H9 (cell line): ENCODE results near the gene PPP2R3C. TPM values are rescaled to one million over a fixed set of nuclear protein-coding genes. Genes with fewer than 3 reads are reported as not detected.

Experiments used
- DNase-seq: peaks from one replicate; pipeline ENCODE4 v3.0.0-alpha.2; 2017
- H2AFZ ChIP-seq: one replicate; pipeline ENCODE4 v1.6.1; 2013; ENCODE audit warnings: mild to moderate bottlenecking, low read length, control low read depth, moderate library complexity
- H2AK5ac ChIP-seq: 2 replicates; pipeline ENCODE4 v1.6.1; 2013; ENCODE audit warnings: low read length, control low read depth, mixed read lengths; ENCODE audit not compliant: insufficient read length
- H2BK120ac ChIP-seq: one replicate; pipeline ENCODE4 v1.6.1; 2013; ENCODE audit warnings: low read depth, mild to moderate bottlenecking, low read length, control low read depth, inconsistent platforms; ENCODE audit not compliant: poor library complexity, severe bottlenecking
- H2BK12ac ChIP-seq: 2 replicates; pipeline ENCODE4 v1.6.1; 2013; ENCODE audit warnings: low read length, control low read depth, mixed read lengths, low read depth; ENCODE audit not compliant: insufficient read length
- H2BK15ac ChIP-seq: 2 replicates; pipeline ENCODE4 v1.6.1; 2013; ENCODE audit warnings: low read depth, low read length, control low read depth
- H2BK20ac ChIP-seq: one replicate; pipeline ENCODE4 v1.6.1; 2013; ENCODE audit warnings: low read depth, mild to moderate bottlenecking, low read length, control low read depth, inconsistent platforms; ENCODE audit not compliant: poor library complexity, severe bottlenecking
- H2BK5ac ChIP-seq: 2 replicates; pipeline ENCODE4 v1.6.1; 2013; ENCODE audit warnings: low read length, control low read depth, mixed read lengths; ENCODE audit not compliant: insufficient read length
- H3K14ac ChIP-seq: 2 replicates; pipeline ENCODE4 v1.6.1; 2013; ENCODE audit warnings: low read length, control low read depth; ENCODE audit not compliant: insufficient read depth
- H3K18ac ChIP-seq: 2 replicates; pipeline ENCODE4 v1.6.1; 2013; ENCODE audit warnings: low read depth, mild to moderate bottlenecking, mixed read lengths, low read length, control low read depth; ENCODE audit not compliant: insufficient read length
- H3K23ac ChIP-seq: 2 replicates; pipeline ENCODE4 v1.6.1; 2013; ENCODE audit warnings: low read length, control low read depth, mixed read lengths, low read depth; ENCODE audit not compliant: insufficient read length
- H3K23me2 ChIP-seq: 2 replicates; pipeline ENCODE4 v1.6.1; 2013; ENCODE audit warnings: low read depth, mild to moderate bottlenecking, mixed read lengths, low read length, control low read depth; ENCODE audit not compliant: insufficient read length, poor library complexity, severe bottlenecking
- H3K27ac ChIP-seq: 2 replicates; pipeline ENCODE4 v1.5.1; 2013; ENCODE audit warnings: low read length, control low read depth, mixed read lengths, low read depth; ENCODE audit not compliant: insufficient read length
- H3K27me3 ChIP-seq: 2 replicates; pipeline ENCODE4 v1.6.1; 2013; ENCODE audit warnings: low read length, control low read depth, inconsistent platforms; ENCODE audit not compliant: insufficient read depth
- H3K4ac ChIP-seq: 2 replicates; pipeline ENCODE4 v1.6.1; 2013; ENCODE audit warnings: low read depth, mild to moderate bottlenecking, control low read depth, inconsistent platforms, low read length, moderate library complexity
- H3K4me1 ChIP-seq: 2 replicates; pipeline ENCODE4 v1.6.1; 2013; ENCODE audit warnings: low read length, control low read depth, inconsistent platforms; ENCODE audit not compliant: insufficient read depth
- H3K4me2 ChIP-seq: 2 replicates; pipeline ENCODE4 v1.6.1; 2013; ENCODE audit warnings: low read length, control low read depth, mixed read lengths; ENCODE audit not compliant: insufficient read length, insufficient read depth
- H3K56ac ChIP-seq: 2 replicates; pipeline ENCODE4 v1.6.1; 2013; ENCODE audit warnings: low read depth, mild to moderate bottlenecking, mixed read lengths, low read length, control low read depth; ENCODE audit not compliant: insufficient read length
- H3K79me1 ChIP-seq: 2 replicates; pipeline ENCODE4 v1.6.1; 2013; ENCODE audit warnings: low read depth, mild to moderate bottlenecking, moderate library complexity, low read length, control low read depth, inconsistent platforms; ENCODE audit not compliant: insufficient read depth, poor library complexity, severe bottlenecking
- H3K79me2 ChIP-seq: 2 replicates; pipeline ENCODE4 v1.6.1; 2013; ENCODE audit warnings: low read length, control low read depth, inconsistent platforms; ENCODE audit not compliant: insufficient read depth
- H3K9ac ChIP-seq: 2 replicates; pipeline ENCODE4 v1.6.1; 2013; ENCODE audit warnings: low read length, control low read depth, mixed read lengths; ENCODE audit not compliant: insufficient read length; ENCODE audit errors: extremely low read depth
- H3K9me3 ChIP-seq: one replicate; pipeline ENCODE4 v1.6.1; 2013; ENCODE audit warnings: low read depth, low read length, inconsistent platforms; ENCODE audit not compliant: control insufficient read depth
- H3T11ph ChIP-seq: one replicate; pipeline ENCODE4 v1.6.1; 2013; ENCODE audit warnings: mild to moderate bottlenecking, low read length, control low read depth, inconsistent platforms
- H4K20me1 ChIP-seq: one replicate; pipeline ENCODE4 v1.6.1; 2013; ENCODE audit not compliant: control insufficient read depth, insufficient read length, insufficient read depth
- H4K5ac ChIP-seq: 2 replicates; pipeline ENCODE4 v1.6.1; 2013; ENCODE audit warnings: low read depth, mild to moderate bottlenecking, mixed read lengths, low read length, control low read depth; ENCODE audit not compliant: insufficient read length
- H4K8ac ChIP-seq: replicated peaks from 2 replicates; pipeline ENCODE4 v1.6.1; 2013; ENCODE audit warnings: low read length, control low read depth, mixed read lengths, low read depth; ENCODE audit not compliant: insufficient read length
- H4K91ac ChIP-seq: 2 replicates; pipeline ENCODE4 v1.6.1; 2013; ENCODE audit warnings: low read depth, mild to moderate bottlenecking, moderate library complexity, mixed read lengths, low read length, control low read depth; ENCODE audit not compliant: insufficient read length
- H3K27ac Mint-ChIP-seq, 3 experiments: 2 replicates in 2 of 3; 3 replicates in 1 of 3; pipeline ENCODE4 v1.8.0; 2020 to 2021; ENCODE audit warnings: mixed read lengths in 3 of 3, mild to moderate bottlenecking in 1 of 3, moderate library complexity in 1 of 3
- H3K27me3 Mint-ChIP-seq: 2 replicates; pipeline ENCODE4 v1.8.0; 2021; ENCODE audit warnings: low read depth, mild to moderate bottlenecking, moderate library complexity, mixed read lengths
- H3K36me3 Mint-ChIP-seq, 3 experiments: 2 replicates in 2 of 3; 3 replicates in 1 of 3; pipeline ENCODE4 v1.8.0; 2020 to 2021; ENCODE audit warnings: low read depth in 3 of 3, mixed read lengths in 3 of 3; ENCODE audit not compliant: insufficient read depth in 1 of 3
- H3K4me1 Mint-ChIP-seq, 2 experiments: 2 replicates each; pipeline ENCODE4 v1.8.0; 2020; ENCODE audit warnings: mixed read lengths in 2 of 2
- H3K4me3 Mint-ChIP-seq, 2 experiments: 2 replicates in 1 of 2; 3 replicates in 1 of 2; pipeline ENCODE4 v1.8.0; 2020 to 2021; ENCODE audit warnings: mild to moderate bottlenecking in 2 of 2, mixed read lengths in 2 of 2, moderate library complexity in 1 of 2
- H3K9me3 Mint-ChIP-seq, 2 experiments: 2 replicates in 1 of 2; 3 replicates in 1 of 2; pipeline ENCODE4 v1.8.0; 2020; ENCODE audit warnings: mild to moderate bottlenecking in 2 of 2, mixed read lengths in 2 of 2, moderate library complexity in 1 of 2
- WGBS: extraction: QIAGEN DNeasy Blood & Tissue Kit; methylation state at CpG from one replicate; pipeline ENCODE4 v1.1.7; 2013; ENCODE audit warnings: missing lambda C conversion rate, low lambda C conversion rate, mixed read lengths; ENCODE audit not compliant: insufficient read length; ENCODE audit errors: extremely low coverage; 5-methylcytosine and 5-hydroxymethylcytosine counted together
- total RNA-seq: library from RNA; stranded (reverse); gene quantifications from 2 replicates; pipeline ENCODE4 v1.2.1, GENCODE V29; 2021
- TF ChIP-seq, protein P1 (sequence below): fragments of 200-600 bp; sonication (generic); conservative IDR thresholded peaks from 3 replicates; pipeline ENCODE4 v1.8.0; 2021; ENCODE audit warnings: antibody characterized with exemption, mild to moderate bottlenecking

Gene PPP2R3C
- total RNA-seq, 1 experiment from 2014 or later, result 51.1 TPM

DNA sequence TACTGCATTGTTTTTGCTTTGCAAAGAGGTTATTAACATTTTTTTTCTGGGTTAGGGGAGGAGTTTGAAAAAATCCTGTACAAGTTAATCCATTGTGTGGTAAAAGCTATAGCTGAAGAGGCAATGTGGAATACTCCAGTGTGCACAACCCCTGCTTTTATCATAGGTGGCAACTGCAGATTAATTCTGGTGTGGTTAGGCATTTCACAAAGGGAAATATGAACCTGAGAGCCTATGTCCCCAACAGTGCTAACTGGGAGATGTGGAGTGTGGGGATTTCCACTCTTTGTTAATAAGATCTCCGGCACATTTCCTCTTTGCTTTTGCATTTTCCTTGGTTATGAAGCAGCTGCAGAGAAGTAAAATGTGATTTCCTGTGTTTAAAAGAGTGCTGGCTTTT lies 34.2 kb upstream of the PPP2R3C start:
- Histone ChIP-seq H4K8ac (no peak overlapping the region), H4K5ac (no peak overlapping the region), H3K14ac (no peak overlapping the region), H2BK5ac (no peak overlapping the region), H3K79me2 (no peaks in the 10 kb centered on the region), H3K4ac (no peak overlapping the region), H2BK120ac (no peak overlapping the region), H2AK5ac (no peak overlapping the region), H3K9me3 (no peaks in the 10 kb centered on the region), H3K27ac (no peak overlapping the region), H3K79me1 (no peaks in the 10 kb centered on the region), H4K20me1 (no peaks in the 10 kb centered on the region), H3K9ac (no peak overlapping the region), H2BK20ac (no peak overlapping the region), H4K91ac (no peak overlapping the region), H3T11ph (no peak overlapping the region), H2BK15ac (no peak overlapping the region), H3K27me3 (no peaks in the 10 kb centered on the region), H3K23me2 (no peaks in the 10 kb centered on the region), H3K56ac (no peak overlapping the region), H3K4me1 (no peaks in the 10 kb centered on the region; the same call in 1 of the 2 replicates), H3K18ac (no peak overlapping the region), H2AFZ (no peak overlapping the region), H3K4me2 (no peak overlapping the region), H2BK12ac (no peak overlapping the region), H3K23ac (no peak overlapping the region)
- peak overlapping the region; percentile 66 to 84 (median 83); a peak in 5 of 7 replicates for H3K27ac Mint-ChIP-seq
- no peak overlapping the region for H3K4me3 Mint-ChIP-seq
- peaks cover 5 to 8% of the 10 kb centered on the region in 2 experiments; a peak in 3 of 5 replicates for H3K9me3 Mint-ChIP-seq
- peaks cover 0 to 8% of the 10 kb centered on the region in 2 experiments; a peak in 2 of 4 replicates for H3K4me1 Mint-ChIP-seq
- no CpG with 5 or more reads among the region's 1 CpG for WGBS
- no peaks in the 10 kb centered on the region for H3K27me3 Mint-ChIP-seq
- no peak for DNase-seq
- TF ChIP-seq, protein P1, sequence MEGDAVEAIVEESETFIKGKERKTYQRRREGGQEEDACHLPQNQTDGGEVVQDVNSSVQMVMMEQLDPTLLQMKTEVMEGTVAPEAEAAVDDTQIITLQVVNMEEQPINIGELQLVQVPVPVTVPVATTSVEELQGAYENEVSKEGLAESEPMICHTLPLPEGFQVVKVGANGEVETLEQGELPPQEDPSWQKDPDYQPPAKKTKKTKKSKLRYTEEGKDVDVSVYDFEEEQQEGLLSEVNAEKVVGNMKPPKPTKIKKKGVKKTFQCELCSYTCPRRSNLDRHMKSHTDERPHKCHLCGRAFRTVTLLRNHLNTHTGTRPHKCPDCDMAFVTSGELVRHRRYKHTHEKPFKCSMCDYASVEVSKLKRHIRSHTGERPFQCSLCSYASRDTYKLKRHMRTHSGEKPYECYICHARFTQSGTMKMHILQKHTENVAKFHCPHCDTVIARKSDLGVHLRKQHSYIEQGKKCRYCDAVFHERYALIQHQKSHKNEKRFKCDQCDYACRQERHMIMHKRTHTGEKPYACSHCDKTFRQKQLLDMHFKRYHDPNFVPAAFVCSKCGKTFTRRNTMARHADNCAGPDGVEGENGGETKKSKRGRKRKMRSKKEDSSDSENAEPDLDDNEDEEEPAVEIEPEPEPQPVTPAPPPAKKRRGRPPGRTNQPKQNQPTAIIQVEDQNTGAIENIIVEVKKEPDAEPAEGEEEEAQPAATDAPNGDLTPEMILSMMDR, result no peak
- H3K36me3 Mint-ChIP-seq, result peaks cover 24 to 29% (median 26%) of the 10 kb centered on the region in 3 experiments
